GM15510 (cell line): Measurements from ENCODE around the gene EGLN2.
"Not testable (repeated sequence)": the region's sequence is repeated elsewhere in the genome, so short reads cannot be mapped to it uniquely, and the experiment has no call there.

Experiments used
- POLR2A ChIP-seq: IDR thresholded peaks from 3 replicates; pipeline ENCODE4 v1.6.1; 2011; ENCODE audit warnings: borderline replicate concordance; ENCODE audit not compliant: insufficient read length; ENCODE audit errors: extremely low read depth

Gene EGLN2

GRCh38 chr19:40831502-40832430 lies 32.8 kb downstream of the EGLN2 start:
- TF ChIP-seq POLR2A = no peak

DNA sequence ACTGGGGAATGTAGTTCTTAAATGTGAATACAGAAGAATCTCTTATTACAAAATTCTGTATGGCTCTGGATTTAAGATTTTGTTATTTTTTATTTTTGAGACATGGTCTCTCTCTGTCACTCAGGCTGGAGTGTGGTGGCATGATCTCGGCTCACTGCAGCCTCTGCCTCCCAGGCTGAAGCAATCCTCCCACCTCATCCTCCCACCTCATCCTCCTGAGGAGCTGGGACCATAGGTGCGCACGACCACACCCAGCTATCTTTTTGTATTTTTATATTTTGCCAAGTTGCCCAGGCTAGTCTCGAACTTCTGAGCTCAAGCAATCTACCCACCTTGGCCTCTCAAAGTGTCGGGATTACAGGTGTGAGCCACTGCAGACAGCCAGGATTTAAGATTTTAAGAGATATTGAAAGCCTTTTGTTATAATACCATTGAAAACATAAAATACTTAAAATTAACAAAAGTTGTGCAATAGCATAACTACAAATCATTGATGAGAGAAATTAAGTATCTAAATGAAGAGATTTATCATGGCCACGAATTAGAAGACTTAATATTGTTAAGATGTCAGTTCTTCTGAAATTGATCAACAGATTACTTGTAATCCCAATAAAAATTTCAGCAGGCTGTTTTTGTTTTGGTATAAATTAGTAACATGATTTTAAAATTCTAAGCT lies 37.9 kb downstream of the EGLN2 start:
- TF ChIP-seq POLR2A = no peak

DNA sequence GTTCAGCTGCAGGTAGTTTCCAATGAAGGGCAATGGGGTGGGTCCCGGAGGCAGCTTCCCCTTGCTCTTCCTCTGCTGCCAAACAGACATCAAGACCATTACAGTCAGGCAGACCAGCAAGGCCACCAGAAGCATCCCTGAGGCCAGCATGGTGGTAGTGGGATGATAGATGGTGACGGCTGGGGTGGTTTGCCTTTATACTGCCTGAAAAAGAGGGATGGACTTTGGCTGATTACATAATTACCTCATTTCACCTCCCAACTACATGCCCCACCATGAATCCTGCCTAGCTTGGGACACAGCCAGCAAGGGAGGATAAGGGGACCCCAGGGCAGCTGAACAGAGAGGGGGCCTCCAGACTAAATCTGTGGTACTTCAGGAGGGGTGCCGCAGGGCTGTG lies 51.3 kb downstream of the EGLN2 start, which contains the start of gene CYP2A6:
CYP2A6 (minus strand) TSS at position 171 of the 400 bp plus-strand sequence; CDS start at position 150, 21 bp downstream.
- TF ChIP-seq POLR2A = not testable (repeated sequence)
